ENCODE results near the gene PRR13.
"Not testable (repeated sequence)": the region's sequence is repeated elsewhere in the genome, so short reads cannot be mapped to it uniquely, and the experiment has no call there.

Gene PRR13, protein sequence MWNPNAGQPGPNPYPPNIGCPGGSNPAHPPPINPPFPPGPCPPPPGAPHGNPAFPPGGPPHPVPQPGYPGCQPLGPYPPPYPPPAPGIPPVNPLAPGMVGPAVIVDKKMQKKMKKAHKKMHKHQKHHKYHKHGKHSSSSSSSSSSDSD

DNA sequence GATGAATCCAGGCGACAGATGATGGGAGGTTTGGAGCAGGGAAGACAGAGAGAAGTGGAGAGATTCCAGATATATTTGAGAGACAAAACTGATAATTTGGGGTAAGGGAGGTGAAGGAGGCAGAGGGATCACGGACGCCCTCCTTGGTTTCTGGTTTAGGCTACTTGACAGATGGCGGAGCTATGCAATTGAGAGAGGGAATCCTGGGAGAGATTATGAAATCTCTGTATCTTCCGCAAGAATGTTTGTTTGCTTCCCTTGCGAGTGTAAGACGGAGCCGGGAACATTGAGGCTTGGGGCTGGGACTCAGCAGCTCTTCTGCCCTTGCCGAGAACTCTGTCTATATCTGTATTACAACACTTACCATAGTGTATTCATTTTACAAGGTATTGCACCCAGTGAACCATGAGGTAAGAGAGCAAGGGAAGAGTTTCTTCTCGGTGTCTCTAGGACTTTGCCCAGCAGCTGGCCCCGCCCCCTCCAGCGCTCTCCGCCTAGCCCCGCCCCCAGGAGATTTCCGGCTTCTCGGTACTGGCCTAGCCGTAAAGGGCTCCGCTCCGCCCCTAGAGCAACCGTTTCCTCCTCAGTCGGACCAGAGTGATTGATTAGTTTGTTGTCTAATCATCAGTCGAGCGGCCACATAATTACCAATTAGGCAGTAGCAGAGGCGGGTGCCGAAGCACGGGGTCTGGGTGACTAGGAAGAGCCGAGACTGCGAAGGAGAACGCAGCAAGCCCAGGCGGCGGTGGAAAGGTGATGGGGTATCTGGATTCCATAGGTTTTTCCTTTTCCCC is at the start of gene PRR13:
Gene PRR13 (plus strand): TSS at position 695 of the 794 bp plus-strand sequence. CDS start 981 bp downstream, outside the sequence.
- DNase-seq (ENCODE audit: low spot score): peak; percentile 99

DNA sequence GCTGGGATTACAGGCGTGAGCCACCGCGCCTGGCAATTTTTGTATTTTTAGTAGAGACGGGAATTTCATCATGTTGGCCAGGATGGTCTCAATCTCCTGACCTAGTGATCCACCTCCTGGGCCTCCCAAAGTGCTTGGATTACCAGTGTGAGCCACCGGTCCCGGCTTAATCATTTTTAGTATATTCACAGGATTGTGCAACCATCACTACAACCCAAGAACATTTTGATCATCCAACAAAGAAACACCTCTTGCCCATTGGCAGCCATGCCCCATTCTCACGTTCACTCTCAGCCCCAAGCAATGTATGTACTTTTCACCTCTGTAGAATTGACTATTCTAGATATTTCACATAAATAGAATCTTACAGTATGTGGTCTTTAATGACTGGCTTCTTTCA is 41.6 kb upstream of the PRR13 start:
- DNase-seq (ENCODE audit: low spot score): no peak

DNA sequence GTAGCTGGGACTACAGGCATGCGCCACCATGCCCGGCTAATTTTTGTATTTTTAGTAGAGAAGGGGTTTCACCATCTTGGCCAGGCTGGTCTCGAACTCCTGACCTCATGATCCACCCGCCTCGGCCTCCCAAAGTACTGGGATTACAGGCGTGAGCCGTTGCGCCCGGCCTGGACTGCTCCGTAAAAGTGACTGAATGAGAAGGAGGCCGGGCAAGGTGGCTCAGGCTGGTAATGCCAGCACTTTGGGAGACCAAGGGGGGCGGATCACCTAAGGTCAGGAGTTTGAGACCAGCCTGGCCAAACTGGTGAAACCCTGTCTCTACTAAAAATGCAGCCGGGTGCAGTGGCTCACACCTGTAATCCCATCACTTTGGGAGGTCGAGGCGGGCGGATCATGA is 39.2 kb upstream of the PRR13 start:
- not testable (repeated sequence) for DNase-seq (ENCODE audit: low spot score)

DNA sequence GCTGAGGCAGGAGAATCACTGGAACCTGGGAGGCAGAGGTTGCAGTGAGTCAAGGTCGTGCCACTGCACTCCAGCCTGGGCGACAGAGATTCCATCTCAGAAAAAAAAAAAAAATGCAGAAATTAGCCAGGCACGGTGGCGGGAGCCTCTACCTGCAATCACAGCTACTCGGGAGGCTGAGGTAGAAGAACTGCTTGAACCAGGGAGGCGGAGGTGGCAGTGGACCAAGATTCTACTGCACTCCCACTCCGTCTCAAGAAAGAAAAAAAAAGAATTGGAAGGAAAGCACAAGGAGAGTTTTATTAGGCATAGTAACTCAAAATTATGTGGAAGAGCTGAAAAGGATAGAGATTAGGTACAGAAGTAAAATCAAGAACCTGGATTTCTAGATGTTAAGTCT is 38.7 kb upstream of the PRR13 start:
- no peak for DNase-seq (ENCODE audit: low spot score)

DNA sequence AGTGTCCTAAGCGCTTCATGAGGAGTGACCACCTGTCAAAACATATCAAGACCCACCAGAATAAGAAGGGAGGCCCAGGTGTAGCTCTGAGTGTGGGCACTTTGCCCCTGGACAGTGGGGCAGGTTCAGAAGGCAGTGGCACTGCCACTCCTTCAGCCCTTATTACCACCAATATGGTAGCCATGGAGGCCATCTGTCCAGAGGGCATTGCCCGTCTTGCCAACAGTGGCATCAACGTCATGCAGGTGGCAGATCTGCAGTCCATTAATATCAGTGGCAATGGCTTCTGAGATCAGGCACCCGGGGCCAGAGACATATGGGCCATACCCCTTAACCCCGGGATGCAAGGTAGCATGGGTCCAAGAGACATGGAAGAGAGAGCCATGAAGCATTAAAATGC is 30.6 kb upstream of the PRR13 start:
- DNase-seq (ENCODE audit: low spot score): no peak

DNA sequence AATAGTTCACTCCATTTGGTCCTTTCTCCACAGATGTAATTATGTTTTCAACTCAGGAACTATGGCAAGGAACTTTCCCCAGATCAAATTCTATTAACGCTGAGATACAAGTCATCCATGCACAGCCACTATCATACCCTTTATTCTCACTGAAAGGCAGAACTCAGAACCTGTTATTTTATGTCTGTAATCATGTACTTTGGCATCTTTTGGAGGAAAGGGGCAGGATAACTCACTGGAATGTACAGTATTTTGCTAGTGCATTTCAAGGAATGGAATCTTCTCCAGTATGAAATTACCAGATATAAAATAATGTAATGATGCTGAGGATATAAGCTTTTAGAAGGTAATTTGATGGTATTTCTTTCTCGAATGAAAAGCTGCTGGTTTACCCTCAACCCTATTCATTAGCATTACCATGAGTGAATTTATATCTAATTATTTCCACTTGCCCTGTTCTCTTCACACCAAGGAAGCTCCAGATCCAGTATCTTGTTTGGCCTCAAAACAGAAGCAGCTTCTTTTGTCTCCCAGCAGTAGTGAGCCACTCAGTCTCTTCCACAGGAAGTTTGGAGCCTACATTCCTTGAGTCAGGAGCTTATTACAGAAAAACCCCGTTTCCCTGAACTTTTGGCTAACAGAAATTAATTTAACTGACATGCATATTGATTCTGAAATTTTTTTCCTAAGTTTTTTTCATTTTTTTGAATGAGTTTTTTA is 27.9 kb upstream of the PRR13 start:
- DNase-seq (ENCODE audit: low spot score): no peak

DNA sequence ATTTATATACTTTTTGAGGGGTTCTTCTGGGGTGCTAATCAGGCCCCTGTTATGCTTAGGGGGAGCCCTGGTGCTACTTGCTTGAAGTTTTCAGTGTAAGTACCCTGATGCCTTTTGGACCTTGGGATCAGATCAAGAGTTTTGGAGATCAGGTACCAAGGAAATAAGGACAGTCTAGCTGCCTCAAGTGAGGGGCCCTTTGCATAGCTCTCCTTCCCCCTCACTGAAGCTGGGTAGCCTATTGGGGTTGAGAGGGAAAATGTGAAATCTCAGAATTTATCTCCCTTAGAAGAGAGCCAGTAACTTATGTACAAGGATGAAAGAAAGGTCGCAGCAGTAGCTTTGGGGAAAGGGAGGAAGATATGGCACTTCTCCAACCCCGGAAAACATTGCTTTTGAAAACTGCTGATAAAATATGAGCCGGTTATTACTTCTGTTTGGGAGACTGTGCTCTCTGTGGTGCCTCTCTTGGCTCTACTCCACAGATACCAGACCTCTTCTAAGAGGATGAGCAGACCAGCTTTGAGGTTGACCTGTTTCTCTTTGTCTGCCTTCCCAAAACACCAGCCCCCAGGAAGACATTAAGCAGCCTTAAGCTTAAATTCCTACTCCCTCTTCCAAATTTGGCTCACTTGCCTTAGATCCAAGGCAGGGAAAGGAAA is 26.6 kb upstream of the PRR13 start:
- DNase-seq (ENCODE audit: low spot score): no peak

DNA sequence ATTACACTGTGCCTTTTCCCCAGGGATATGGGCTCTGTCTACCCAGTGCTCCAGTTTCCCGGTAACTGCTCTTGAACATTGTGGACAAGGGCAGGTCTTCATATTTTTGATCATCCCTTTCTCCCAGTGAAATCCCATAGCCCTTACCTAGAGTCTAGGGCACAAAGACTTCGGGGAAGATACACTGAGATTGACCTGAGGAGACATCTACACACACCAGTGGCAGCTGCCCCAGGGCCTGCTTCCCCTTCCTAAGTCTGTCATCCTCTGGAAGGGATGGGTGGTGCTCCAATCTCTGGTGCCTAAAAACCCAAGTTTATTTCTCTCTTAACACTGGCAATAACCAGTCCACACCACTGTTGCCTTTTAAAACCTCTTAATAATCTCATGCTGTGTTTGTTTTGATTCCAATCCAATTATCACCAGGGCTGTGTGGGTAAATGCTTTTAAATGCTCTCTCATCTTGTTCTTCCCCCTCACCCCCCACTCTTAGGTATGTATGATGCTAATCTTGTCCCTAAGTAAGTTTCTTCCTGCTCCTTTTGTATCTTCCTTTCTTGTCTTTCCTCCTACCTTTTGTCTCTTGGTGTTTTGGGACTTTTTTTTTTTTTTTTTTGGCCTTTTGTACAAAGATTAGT is 25.7 kb upstream of the PRR13 start:
- DNase-seq (ENCODE audit: low spot score): peak; percentile 59

DNA sequence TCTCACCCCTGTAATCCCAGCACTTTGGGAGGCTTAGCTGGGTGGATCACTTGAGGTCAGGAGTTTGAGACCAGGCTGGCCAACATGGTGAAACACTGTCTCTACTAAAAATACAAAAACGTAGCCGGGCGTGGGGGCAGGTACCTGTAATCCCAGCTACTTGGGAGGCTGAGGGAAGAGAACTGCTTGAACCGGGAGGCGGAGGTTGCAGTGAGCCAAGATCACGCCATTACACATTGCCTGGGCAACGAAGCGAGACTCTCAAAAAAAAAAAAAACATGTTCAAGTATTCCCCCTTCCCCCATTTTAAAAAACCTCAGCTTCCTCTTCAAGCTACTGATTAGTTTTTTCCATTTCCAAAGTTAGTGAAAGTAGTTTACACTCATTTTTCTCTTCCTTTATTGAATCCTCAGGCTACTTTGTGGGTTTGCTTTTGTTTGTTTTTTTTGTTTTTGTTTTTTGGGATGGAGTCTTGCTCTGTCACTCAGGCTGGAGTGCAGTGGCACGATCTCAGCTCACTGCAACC is 24.2 kb upstream of the PRR13 start:
- not testable (repeated sequence) for DNase-seq (ENCODE audit: low spot score)

DNA sequence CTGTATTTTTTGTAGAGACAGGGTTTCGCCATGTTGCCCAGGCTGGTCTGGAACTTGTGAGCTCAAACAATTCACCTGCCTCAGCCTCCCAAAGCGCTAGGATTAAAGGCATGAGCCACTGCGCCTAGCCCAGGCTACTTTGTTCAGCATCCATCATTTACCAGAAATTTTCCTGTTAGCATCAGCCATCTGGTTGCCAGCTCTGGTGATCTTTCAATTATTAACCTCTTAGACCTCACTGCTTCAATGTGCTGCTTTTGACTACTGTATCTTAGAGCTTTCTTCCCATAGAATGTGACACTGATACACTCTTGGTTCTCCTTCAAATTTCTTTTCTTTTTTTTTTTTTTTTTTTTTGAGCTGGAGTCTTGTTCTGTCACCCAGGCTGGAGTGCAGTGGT is 23.3 kb upstream of the PRR13 start:
- no peak for DNase-seq (ENCODE audit: low spot score)

DNA sequence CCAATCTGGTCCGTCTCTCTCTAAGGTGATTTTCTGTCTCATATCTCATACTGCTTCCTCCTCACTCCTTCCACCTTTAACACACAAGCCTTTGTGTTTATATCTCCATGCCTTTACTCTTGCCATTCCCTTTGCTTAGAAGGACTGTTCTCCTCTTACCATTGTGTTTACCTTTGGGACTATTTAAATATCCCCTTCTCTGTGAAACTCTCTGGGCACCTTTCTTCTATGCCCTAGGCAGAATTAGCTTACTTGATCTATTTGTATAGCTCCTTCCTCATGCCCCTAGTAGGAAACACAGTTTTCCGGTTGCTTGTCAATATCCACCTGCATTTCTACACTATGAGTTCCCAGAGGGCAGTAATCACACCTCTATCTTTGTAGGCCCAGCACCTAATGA is 21.8 kb upstream of the PRR13 start:
- DNase-seq (ENCODE audit: low spot score): no peak

DNA sequence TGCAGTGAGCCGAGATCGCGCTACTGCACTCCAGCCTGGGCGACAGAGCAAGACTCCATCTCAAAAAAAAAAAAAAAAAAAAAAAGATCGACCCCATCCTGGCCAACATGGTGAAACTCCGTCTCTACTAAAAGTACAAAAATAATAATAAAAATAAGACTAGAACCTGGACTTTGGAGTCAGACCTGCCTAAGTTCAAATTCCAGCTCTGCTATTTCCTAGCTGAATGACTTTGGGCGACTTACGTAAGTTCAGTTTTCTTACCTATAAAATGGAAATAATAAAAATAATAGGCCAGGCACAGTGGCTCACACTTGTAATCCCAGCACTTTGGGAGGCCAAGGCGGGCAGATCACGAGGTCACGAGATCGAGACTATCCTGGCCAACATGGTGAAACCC is 19.3 kb upstream of the PRR13 start:
- DNase-seq (ENCODE audit: low spot score): not testable (repeated sequence)

DNA sequence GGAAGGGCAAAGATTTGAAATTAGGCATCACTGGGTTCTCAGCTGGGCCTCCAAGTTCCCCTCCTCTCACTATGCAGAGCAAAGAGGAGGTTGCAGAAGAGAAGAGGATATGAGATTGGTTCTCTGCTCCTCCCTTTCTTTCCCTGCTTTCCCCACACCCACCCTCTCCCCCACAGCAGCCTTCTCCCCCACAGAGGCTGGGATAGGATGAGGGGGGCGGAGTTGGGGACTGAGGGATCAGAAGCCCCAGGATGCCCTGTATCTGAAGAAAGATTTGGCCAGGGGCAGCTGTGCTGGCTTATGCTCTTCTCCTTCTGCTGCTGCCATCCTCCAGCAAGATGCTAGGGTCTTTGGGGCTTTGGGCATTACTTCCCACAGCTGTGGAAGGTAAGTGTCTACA is 17.9 kb upstream of the PRR13 start, which contains the start of gene AMHR2:
Gene AMHR2 (plus strand): TSS at position 259 of the 400 bp plus-strand sequence. CDS start 80 bp downstream, at position 339.
- DNase-seq (ENCODE audit: low spot score): peak; percentile 61

DNA sequence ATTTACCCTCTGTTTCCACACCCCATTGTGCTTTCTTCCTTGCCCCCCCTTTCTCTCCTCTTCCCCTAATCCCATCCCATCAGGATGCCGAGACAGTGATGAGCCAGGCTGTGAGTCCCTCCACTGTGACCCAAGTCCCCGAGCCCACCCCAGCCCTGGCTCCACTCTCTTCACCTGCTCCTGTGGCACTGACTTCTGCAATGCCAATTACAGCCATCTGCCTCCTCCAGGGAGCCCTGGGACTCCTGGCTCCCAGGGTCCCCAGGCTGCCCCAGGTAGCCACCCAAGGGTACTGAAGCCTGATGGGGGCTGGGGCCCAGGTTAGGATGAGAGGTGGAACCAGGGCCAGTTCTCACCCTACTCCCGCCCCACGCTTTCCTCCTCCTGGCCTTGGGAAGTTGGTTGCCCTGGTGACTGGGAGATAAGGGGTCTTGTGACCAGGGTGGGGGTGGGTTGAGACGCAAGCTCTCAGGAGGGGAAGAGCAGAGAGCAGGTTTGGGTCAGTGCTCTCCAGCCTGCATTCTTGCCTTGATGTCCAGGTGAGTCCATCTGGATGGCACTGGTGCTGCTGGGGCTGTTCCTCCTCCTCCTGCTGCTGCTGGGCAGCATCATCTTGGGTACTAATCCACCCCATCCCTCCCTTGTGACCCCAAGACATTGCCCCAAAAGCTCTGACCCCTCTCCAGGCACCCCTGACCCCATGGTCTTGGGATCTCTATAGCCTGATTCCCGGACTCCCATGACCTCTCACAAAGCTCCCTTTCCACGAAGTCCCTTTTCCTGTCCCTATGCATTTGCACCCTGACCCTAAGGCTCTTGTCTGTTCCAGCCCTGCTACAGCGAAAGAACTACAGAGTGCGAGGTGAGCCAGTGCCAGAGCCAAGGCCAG is 16.7 kb upstream of the PRR13 start:
- no peak for DNase-seq (ENCODE audit: low spot score)

DNA sequence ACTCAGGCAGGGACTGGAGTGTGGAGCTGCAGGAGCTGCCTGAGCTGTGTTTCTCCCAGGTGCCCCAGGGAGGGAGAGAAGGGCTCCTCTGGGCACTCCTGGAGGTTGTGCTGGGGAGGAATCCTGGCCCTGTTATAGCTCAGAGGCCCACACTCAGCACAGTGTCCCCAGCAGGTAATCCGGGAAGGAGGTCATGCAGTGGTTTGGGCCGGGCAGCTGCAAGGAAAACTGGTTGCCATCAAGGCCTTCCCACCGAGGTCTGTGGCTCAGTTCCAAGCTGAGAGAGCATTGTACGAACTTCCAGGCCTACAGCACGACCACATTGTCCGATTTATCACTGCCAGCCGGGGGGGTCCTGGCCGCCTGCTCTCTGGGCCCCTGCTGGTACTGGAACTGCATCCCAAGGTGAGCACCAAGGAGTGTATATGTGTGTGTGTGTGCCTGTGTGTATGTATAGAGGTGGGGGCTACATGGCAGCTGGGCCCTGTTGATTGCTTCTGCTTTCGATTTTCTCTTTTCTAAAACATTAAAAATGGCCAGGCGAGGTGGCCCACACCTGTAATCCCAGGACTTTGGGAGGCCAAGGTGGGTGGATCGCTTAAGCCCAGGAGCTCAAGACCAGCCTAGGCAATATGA is 15.9 kb upstream of the PRR13 start:
- no peak for DNase-seq (ENCODE audit: low spot score)

DNA sequence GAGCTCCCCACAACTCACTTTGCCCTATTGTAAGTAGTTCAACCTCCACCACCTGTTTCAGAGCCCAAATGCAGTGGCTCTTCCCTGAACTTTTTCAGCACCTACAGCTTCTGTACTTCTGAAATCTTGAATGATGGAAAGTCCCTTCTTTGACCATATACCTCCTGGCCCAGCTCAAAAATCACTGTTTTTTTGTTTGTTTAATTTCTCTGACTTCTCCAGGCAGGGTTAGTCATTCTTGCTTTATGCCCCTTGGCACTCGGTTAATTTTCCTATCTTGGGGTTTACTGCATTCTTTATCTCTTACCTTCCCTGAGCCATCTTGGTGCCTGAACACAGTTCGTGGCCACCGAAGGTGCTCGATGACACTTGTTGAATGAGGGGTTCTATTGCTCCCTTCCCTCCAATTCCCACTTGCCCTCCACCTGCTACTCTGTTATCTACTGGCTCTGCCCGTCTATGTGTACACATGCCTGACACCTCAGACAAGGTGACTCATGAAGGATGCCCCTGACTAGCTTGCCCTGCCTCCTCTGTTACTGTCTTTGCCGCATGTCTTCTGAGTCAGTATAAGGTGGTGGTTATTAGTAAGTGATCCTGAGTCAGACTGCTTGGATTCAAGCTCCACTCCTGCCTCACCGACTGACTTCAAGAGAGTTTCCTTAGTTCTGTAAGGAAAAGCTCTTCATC is 13.5 kb upstream of the PRR13 start:
- no peak for DNase-seq (ENCODE audit: low spot score)

DNA sequence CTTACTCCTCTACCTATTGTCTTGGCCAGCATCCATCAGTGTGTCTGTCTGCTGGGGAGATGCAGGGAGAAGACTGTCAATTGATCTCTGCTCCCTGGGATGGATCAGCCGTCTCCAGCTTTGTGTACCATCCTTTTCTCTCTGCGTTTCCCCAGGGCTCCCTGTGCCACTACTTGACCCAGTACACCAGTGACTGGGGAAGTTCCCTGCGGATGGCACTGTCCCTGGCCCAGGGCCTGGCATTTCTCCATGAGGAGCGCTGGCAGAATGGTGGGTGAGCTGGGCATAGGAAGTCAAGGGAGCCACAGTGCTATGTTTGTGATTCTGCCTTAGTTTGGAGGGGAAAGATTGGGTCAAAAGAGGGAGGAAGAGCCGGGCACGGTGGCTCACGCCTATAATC is 12.8 kb upstream of the PRR13 start:
- no peak for DNase-seq (ENCODE audit: low spot score)

DNA sequence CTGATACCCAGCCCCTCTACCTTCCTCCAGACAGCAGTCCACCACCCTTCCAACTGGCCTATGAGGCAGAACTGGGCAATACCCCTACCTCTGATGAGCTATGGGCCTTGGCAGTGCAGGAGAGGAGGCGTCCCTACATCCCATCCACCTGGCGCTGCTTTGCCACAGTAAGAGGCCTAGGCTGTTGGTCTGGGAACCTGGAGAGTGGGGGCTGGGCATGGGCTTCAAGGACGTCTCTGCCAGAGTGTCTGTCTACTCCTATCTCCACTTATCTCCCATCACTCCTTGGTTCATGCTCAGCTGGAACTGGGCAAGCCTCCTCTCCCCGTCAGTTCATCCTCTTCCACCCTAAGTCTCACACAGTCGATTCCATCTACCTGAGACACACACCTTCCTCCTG is 11.4 kb upstream of the PRR13 start:
- no peak for DNase-seq (ENCODE audit: low spot score)

DNA sequence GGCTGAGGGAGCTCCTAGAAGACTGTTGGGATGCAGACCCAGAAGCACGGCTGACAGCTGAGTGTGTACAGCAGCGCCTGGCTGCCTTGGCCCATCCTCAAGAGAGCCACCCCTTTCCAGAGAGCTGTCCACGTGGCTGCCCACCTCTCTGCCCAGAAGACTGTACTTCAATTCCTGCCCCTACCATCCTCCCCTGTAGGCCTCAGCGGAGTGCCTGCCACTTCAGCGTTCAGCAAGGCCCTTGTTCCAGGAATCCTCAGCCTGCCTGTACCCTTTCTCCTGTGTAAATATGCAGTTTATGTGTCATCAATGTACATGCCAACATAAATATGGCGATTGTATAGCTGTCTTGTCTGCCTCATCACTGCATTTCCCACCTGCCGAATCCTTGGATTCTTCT is 10.3 kb upstream of the PRR13 start:
- DNase-seq (ENCODE audit: low spot score): no peak

DNA sequence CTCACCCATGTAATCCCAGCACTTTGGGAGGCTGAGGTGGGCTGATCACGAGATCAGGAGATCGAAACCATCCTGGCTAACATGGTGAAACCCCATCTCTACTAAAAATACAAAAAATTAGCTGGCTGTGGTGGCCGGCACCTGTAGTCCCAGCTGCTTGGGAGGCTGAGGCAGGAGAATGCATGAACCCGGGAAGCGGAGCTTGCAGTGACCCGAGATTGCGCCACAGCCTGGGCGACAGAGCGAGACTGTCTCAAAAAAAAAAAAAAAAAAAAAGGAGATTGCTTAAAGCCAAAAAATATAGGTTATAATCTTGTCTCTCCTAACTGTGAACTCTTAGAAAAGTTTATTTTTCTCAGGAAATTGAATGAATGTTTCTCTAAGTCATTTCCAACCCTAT is 6.2 kb upstream of the PRR13 start:
- DNase-seq (ENCODE audit: low spot score): not testable (repeated sequence)

All from ecto neural progenitor cell (in vitro differentiated cells).